SW 1271 (cell line): ENCODE results near the gene ERCC3.
"Not testable (repeated sequence)": the region's sequence is repeated elsewhere in the genome, so short reads cannot be mapped to it uniquely, and the experiment has no call there.

Experiments
- DNase-seq, 2 experiments: peaks; one replicate each; lab custom pipeline; 2025; lab: John Stamatoyannopoulos, UW

Gene ERCC3

DNA sequence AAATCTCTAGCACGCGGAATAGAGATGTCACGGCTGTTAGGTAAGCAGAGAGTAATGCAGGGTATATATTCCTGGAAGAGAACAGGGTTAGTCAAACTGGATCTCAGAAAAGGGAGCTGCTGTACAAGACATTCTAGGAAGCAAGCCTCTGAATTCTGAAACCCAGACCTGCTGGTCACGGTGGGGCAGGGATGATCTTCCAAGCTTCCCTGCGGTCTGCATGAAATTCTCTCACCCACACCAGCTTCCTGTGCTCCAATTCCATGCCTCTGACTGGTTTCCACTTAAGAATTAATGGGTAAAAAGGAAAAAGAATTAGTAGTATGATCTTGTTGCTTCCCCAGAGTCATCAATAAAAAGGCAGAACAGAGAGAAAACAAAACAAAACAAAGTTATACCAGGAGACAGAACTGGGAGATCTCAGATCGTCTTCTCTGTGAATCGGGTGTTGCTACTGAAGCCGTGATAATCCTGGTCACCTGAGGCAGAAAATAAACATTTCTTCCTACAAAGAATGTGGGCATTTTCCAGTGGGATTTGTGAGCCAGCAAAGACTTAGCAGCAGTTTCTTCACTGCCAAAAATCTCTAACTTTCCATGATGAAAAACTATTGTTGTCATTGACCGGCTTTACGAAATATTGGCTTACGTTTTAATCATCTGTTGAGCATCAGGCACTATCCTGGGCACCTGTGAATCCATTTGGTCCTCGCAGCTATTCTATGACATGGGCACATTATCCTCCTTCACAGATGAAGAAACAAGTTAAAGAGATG, 68.6 kb downstream of the ERCC3 start:
- DNase-seq: no peak

DNA sequence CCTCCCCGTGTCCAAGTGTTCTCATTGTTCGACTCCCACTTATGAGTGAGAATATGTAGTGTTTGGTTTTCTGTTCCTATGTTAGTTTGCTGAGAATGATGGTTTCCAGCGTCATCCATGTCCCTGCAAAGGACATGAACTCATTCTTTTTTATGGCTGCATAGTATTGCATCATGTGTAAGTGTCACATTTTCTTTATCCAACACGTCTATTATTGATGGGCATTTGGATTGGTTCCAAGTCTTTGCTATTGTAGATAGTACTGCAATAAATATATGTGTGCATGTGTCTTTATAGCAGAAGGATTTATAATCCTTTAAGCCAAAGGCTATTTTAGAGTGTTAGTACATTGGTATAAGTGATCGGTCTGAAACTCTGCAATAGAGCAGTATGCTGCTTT, 69.8 kb downstream of the ERCC3 start:
- DNase-seq: not testable (repeated sequence)

DNA sequence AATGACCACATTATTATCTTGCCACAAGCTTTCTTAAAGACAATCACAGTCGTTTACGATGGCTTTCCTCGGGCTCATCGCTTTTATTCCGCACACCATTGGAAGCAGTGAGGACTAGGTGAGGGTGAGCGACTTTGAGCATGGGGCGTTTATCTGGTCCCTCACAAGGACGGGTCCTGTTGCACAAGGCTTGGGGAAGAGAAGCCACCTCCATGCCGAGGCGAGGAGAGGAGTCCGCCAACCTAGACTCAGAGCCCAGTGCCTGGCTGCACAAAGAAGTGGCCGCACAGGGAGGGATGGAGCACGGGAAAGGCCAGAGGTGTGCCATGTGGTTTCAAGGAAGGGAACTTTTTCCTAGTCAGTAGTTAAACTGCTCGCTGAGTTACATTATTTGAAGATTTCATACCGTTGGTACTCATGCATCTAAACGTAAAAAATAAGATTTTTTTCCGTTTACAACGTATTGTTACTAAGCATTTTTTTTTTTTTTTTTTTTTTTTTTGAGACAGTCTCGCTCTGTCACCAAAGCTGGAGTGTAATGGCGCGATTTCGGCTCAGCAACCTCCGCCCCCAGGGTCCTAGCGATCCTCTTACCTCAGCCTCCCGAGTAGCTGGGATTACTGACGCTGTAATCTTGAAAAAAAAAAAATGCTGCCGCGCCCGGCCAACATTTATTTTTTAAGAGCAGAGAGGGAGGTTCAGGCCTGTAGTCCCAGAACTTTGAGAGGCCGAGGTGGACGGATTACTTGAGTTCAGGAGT, 73.0 kb downstream of the ERCC3 start:
- DNase-seq: no peak

DNA sequence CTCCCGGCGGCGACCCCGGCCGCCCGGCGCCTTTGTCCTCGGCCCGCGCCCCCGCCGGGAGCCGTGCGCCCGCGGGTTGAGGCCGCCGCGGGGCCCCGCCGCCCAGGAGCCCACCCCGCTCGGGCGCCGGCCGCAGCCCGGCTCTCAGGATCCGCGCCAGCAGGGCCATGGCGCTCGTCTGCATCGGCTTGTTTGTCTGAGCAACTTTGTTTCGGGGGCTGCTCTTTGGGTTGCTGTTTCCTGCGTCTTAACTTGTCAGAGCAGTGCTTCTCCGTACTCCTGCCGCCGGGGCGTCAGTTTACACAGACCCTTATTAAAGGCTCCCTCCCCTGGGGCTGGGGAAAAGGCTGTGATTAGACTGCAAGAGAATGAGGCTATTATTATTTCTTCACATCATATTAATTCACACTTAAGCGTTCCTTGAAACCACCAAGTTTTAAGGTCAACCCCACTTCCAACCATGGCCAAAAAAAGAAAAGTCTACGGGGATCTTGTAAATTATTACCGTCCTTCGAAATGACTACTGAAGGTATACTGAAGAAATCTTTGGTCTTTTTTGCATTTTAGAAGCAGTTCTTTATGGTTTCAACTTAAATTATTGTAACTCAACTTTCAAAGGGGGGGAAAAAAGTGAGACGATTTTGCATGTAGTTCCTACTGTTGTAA, 73.7 kb downstream of the ERCC3 start, which contains the start of gene CYP27C1:
Gene CYP27C1 (minus strand): TSS at position 198 of the 666 bp plus-strand sequence. CDS start 29 bp downstream, at position 169.
- peak in 1 of 2 experiments; percentile 25 for DNase-seq

DNA sequence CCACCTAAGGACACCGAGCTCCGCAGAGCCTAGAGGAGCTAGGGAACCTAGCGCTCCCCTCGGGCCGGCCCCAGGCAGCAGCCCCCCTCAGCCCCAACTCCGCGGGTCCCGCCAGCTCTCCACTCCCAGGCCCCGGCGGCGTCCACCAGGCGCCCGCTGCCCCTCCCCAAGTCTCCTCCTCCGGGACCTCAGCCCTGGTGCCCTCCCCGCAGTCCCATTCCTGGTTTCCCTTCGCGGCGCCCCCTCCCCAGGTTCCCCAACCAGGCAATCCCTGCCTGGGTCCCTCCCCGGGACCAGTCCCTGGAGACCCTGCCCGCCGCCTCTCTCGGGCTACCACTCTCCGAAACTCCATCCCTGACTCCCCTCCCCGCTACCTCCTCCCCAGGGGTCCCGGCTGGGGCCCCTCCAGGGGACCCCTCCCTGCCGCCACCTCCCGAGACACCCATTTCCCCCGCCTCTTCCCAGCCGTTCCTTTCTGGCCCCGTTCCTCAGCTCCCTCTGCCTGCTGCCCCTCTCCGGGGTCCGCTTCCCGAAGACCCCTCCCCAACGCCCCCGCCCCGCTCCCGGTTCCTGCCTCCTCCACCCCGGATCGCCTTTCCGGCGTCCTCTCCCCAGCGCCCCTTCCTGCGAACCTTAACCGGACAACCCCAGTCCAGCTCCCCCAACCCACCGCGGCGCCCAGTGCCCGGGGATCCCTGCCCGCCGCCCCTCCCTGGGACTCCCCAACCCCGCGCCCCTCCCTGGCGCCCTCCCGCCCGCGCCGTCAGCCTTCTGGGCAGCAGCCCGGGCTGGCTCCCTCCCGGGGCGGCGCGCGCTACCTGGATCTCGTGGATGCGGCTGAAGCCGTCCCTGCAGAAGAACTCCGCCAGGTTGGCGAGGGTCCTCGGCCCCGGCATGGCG, 74.5 kb downstream of the ERCC3 start:
- DNase-seq: peak in 1 of 2 experiments; percentile 51

DNA sequence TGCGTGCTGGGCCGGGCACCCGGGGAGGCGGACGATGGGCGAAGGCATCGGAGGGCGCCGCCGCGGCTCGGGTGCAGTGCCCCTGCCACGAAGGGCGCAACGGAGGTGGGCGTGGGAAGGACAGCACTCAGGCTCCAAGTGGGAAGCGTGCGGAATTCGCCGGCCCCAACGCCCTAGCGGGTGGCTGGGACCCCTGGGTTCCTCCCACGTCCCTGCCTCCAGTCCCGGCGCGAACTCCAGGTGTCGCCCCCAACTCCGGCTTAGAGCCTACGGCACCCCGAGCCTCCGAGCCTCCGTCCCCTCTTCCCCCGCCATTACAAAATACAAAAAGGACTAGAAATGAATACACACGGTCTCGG, 75.2 kb downstream of the ERCC3 start:
- DNase-seq: peak in 1 of 2 experiments; percentile 51

DNA sequence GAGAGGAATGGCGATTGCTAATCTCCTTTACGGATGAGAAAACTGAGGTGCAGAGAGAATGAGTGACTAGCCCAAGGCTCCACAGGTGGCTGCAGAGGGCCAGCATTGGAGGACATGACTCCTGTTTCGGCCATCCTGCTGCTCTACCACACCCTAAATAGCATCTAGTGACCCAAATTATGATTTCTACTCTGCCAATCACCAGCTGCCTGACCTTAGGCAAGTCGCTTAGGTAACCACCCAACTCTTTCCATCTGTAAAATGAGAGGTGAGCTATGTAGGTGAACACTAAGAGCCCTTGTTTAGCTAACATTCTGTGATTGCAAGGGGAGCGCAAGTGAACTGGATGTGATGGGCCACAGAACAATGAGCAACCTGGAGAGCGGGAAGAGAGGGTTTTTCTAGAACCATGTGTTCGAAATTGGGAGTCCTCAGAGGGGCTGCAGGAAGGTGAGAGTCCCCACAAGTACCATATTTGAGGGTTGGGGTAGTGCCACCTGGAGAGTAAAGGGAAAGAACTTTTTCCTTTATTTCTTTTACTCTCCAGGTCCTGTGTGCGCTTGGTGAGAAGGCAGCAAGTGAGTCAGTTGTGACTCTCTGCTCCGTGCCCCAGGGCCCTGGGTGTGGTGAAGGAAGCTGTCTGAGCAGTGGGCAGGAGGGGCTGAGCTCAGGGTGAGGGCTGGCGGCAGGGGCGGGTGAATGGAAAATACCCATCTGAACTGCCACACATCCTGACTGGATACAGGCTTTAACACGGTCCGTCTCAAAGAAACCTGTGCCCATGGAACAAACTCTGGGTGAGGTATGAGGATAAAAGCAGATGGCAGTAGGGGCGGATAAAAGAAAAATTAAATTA, 76.2 kb downstream of the ERCC3 start:
- peak; percentile 76 to 95 for DNase-seq

DNA sequence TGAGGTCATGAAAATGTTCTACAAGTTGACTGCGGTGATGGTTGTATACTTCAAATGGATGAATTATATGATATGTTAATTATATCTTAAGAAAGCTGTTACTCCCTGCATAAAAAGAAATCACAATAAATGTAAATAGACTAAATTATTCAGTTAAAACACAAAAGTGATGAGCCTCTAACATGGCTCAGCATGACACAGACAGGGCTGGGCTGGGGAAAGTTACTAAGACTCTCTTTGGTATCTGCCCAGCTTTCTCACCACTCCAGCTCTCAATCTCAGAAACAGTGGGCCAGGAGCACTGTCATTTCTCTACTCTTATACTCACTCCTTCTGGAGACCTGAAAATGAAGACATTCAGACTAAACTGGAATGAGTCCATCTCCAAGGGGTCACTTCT, 77.4 kb downstream of the ERCC3 start:
- no peak for DNase-seq

DNA sequence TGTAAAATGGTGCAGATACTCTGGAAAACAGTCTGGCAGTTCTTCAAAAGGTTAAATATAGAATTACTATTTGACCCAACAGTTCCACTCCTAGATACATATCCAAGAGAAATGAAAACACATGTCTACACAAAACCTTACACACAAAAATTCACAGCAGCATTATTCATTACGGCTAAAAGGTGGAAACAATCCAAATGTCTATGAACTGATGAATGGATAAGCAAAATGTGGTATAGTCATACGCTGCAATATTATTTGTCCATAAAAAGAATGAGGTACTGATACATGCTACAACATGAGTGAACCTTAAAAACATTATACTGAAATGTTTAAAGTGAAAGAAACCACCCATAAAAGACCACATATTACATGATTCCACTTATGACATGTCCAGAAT, 77.8 kb downstream of the ERCC3 start:
- DNase-seq: no peak

DNA sequence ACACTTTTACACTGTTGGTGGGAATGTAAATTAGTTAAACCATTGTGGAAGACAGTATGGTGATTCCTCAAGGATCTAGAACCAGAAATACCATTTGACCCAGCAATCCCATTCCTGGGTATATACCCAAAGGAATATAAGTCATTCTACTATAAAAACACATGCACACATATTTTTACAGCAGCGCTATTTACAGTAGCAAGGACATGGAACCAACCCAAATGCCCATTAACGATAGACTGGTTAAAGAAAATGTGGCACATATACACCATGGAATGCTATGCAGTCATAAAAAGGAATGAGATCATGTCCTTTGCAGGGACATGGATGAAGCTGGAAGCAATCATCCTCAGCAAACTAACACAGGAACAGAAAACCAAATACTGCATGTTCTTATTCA, 79.7 kb downstream of the ERCC3 start:
- DNase-seq: not testable (repeated sequence)

DNA sequence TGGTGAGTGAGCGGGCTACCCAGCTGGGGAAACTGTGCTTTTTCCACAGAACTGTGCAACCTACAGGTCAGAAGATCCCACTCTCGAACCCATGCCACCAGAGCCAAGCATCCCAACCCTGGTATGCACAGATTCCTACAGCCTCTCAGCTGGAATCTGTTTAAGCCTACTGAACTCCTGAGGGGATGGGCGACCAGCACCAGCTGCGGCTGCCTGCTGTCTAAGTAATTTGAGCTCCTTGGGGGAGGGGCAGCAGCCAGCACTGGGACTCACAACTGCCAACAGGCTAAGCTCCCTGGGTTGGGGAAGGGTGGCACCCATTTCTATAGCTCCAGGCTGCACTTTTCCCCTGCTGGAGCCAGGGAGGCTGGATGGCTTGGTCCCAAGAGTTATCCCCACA, 85.6 kb downstream of the ERCC3 start:
- peak in 1 of 2 experiments; percentile 29 for DNase-seq
